HCT116 (cell line): ENCODE measurements around the gene CDON.

Experiments
- CEBPB ChIP-seq: IDR thresholded peaks from 2 replicates; pipeline ENCODE4 v1.6.1; 2012; ENCODE audit warnings: low read depth
- CTCF ChIP-seq, 3 experiments: fragments of 200-600 bp in 1 of 3; sonication (generic) in 1 of 3; IDR thresholded peaks in 2 of 3; conservative IDR thresholded peaks in 1 of 3; 2 replicates each; pipeline ENCODE4 v1.5.1; 2012 to 2017; ENCODE audit warnings: low read depth in 2 of 3, low read length in 2 of 3, antibody characterized with exemption in 1 of 3, borderline replicate concordance in 1 of 3, control low read depth in 1 of 3, mild to moderate bottlenecking in 1 of 3, mixed read lengths in 1 of 3, mixed run types in 1 of 3, moderate library complexity in 1 of 3; ENCODE audit not compliant: insufficient read depth in 1 of 3
- EZH2 ChIP-seq: fragments of 200-600 bp; sonication (generic); IDR thresholded peaks from 2 replicates; pipeline ENCODE4 v1.6.1; 2017; ENCODE audit warnings: antibody characterized with exemption, mixed run types
- EZH2phosphoT487 ChIP-seq: fragments of 200-600 bp; IDR thresholded peaks from 2 replicates; pipeline ENCODE4 v1.6.1; 2018; ENCODE audit warnings: antibody characterized with exemption, borderline replicate concordance
- MAX ChIP-seq: IDR thresholded peaks from 2 replicates; pipeline ENCODE4 v1.6.1; 2012
- POLR2A ChIP-seq: IDR thresholded peaks from 2 replicates; pipeline ENCODE4 v1.7.0; 2011; ENCODE audit warnings: borderline replicate concordance; ENCODE audit not compliant: insufficient read depth, insufficient read length; ENCODE audit errors: extremely low read depth
- POLR2AphosphoS5 ChIP-seq: IDR thresholded peaks from 2 replicates; pipeline ENCODE4 v1.6.1; 2011; ENCODE audit warnings: mild to moderate bottlenecking, low read depth, low read length, moderate library complexity
- REST ChIP-seq: IDR thresholded peaks from 2 replicates; pipeline ENCODE4 v1.6.1; 2012; ENCODE audit warnings: low read depth
- SP1 ChIP-seq: IDR thresholded peaks from 2 replicates; pipeline ENCODE4 v1.6.1; 2012; ENCODE audit warnings: low read depth

DNA sequence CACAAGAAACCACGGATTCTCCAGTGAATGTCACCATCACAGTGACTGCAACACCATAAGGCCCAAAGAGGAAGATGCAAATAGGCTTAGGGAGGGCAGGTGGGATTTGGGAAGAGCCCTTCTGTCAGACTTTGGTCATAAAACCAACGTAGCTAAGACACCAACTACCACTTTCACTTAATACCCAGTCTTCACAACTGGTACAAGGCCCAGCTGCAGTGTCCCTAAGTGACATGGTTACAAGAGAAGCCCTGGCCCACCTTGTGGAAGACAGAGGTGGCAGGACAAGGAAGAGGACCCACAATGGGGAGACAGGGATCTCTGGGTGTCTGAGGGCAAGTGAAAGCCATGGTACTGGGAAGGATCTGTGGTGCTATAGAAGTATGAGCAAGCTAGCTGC is 106.8 kb downstream of the CDON start:
- no peak for TF ChIP-seq CTCF (IDR thresholded peaks at IDR 0.05 in 2 of 3, conservative IDR thresholded peaks at IDR 0.05 in 1 of 3; ENCODE audit: borderline replicate concordance in 1 of 3, insufficient read depth in 1 of 3, low read depth in 2 of 3, low read length in 2 of 3)
- TF ChIP-seq MAX: no peak
- TF ChIP-seq SP1: no peak
- no peak for TF ChIP-seq EZH2
- no peak for TF ChIP-seq REST
- no peak for TF ChIP-seq POLR2A
- TF ChIP-seq POLR2AphosphoS5: no peak
- no peak for TF ChIP-seq CEBPB
- no peak for TF ChIP-seq EZH2phosphoT487
